GM10847 (cell line): ENCODE measurements around the gene RSBN1.

ENCODE experiments used
- POLR2A ChIP-seq: IDR thresholded peaks from 2 replicates; pipeline ENCODE4 v1.6.1; 2011; ENCODE audit not compliant: insufficient read length; ENCODE audit errors: extremely low read depth

The RSBN1 gene

DNA sequence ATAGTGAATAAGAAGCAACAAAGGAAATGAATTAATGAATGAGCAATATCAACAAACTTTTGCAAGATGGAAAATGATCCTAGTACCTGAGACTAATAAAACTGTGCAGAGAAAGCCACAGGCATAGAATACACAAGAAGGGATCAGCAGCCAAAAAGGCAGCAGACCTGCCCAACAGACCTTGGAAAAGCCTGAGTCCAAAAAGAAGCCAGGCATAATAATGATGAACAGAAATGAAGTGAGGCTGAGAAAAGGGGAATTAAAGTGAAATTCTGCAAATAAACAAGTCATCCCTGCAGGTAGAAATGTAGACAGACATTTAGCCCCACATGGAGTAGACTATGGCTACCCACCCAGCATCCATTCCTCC is 42.7 kb downstream of the RSBN1 start:
- no peak for TF ChIP-seq POLR2A

- TF ChIP-seq POLR2A = no peak
Observed at GRCh38 chr1:113768916-113769600, 43.2 kb downstream of the RSBN1 start.

DNA sequence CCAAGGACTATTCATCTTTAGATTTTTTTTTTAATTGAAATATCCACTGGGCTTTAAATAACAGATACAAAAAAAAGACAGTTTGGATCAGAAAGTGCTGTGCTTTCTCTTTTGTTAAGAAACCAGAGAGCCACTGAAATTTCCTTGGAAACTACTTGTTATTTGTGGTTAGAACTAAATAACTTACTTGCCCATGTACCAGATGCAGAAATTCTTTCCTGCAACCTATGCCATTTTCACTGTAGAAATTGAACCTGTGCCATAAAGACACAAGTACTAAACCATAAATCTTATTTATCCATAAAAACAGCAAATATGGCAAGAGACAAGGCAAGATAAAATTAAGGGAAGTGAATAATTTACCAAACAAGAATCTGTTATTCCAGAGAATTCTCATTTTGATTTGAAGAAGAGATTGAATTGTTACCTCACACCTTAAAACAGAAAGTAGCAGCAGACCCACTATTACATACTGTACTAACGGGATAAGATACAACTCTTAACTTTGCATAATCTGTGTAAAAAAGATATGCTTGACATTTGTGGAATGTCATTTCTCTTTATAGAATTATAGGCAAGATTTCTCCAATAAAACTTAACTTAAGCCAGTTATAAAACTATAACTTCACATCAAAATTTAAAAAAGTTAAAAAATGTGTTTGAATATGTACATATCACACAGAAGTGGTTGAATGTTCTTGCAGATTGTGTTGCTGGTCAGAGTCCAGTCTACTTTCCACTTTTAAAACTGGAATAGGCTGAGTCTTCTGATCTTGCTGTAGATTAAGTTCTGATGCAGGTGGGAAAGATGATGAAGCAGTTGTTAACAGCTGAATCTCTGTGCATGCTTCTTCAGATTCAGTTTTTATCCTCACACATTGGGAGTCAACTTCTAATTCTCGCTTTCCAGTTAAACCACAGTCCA is 46.7 kb downstream of the RSBN1 start:
- TF ChIP-seq POLR2A = no peak

- no peak for TF ChIP-seq POLR2A
Observed at GRCh38 chr1:113763661-113764060, 48.6 kb downstream of the RSBN1 start.

- TF ChIP-seq POLR2A = no peak
Observed at GRCh38 chr1:113761937-113762336, 50.3 kb downstream of the RSBN1 start.

DNA sequence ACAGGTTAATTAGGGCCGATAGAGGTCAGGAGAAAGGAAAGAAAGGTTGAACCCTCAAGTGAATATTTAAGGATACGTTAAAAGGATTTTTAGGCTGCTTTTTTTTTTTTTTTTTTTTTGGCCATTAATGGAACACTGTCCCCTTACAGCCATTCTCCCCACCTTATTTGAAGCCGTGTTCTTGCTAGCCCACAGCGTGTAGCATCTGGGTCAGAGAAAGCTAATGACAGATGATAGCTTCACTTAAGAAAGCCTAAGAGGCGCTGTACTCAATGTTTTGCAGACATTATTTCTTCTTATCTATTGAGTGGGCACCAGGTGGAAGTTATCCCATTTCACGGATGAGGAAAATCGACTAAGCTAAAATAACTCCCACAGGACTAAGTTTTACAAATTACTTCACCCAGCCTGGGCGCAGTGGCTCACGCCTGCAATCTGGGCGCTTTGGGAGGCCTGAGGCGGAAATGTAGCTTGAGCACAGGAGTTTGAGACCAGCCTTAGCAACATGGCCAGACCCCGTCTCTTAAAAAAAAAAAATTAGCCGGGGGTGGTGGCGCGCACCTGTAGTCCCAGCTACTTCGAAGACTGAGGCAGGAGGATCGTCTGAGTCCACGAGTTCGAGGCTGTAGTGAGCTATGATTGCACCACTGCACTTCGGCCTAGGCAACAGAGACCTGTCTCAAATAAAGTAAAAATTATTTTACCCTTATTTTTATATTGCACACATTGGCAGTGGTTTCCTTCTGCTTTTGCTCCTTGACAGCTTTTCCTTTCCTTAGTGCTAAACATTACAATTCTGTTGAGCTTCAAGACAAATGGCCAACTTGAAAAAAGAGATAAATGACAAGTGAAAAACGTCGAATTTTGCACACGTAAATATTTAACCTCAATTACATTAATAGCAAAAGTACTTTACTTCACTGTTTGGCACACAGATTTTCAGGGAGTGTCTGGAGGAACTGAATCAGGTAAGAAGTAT is 51.9 kb downstream of the RSBN1 start:
- no peak for TF ChIP-seq POLR2A

- peak; percentile 72 for TF ChIP-seq POLR2A
Observed at GRCh38 chr1:113759333-113760101, 52.8 kb downstream of the RSBN1 start, which contains the start of gene PHTF1. PHTF1 (minus strand) TSS chr1:113759486; CDS start chr1:113758703, 783 bp downstream.

- no peak for TF ChIP-seq POLR2A
Observed at GRCh38 chr1:113758631-113759332, 53.5 kb downstream of the RSBN1 start.

- TF ChIP-seq POLR2A = no peak
Observed at GRCh38 chr1:113756461-113756860, 55.8 kb downstream of the RSBN1 start.

GRCh38 chr1:113751516-113751915 is 60.8 kb downstream of the RSBN1 start:
- TF ChIP-seq POLR2A = no peak

- TF ChIP-seq POLR2A = no peak
Observed at GRCh38 chr1:113751114-113751513, 61.2 kb downstream of the RSBN1 start.

DNA sequence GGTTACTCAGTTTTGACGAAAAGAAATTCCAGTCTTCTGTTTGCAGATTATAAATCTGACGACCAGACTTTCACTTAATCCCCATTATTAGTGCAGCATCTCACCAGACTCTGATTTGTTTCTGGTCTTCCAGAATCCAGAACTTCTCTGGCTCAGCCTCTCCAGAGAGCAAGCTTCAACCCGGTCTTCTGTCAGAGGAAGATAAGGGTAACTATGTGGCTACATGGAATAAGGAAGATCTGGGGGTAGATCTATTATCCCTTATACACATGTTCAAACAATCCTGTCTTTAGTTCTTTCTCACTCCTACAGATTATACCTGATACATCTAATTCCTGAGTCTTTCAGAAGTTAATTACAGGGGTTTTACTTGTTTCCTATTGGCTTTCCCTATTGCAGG is 62.9 kb downstream of the RSBN1 start:
- no peak for TF ChIP-seq POLR2A

GRCh38 chr1:113747376-113747775 is 64.9 kb downstream of the RSBN1 start:
- no peak for TF ChIP-seq POLR2A

DNA sequence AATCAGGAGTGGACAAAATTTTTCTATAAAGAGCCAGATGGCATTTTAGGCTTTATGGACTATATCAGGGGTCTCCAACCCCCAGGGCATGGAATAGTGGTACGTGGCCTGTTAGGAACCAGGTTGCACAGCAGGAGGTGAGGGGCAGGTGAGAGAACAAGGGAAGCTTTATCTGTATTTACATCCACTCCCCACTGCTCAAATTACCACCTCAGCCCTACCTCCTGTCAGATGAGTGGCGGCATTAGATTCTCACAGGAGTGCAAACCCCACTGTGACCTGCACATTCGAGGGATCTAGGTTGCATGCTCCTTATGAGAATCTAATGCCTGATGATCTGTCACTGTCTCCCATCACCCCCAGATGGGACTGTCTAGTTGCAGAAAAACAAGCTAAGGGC is 66.9 kb downstream of the RSBN1 start:
- no peak for TF ChIP-seq POLR2A
